HG02678 (cell line): Measurements from ENCODE around the gene SH3PXD2A.

Experiments
- ATAC-seq: cut with Tn5 transposase; IDR thresholded peaks from one replicate; pipeline ENCODE4 v1.9.1; 2021; ENCODE audit warnings: mild to moderate bottlenecking, moderate library complexity; ENCODE audit not compliant: unreplicated experiment

SH3PXD2A gene

GRCh38 chr10:103553743-103554487, 301.5 kb downstream of the SH3PXD2A start:
- ATAC-seq, result no peak

DNA sequence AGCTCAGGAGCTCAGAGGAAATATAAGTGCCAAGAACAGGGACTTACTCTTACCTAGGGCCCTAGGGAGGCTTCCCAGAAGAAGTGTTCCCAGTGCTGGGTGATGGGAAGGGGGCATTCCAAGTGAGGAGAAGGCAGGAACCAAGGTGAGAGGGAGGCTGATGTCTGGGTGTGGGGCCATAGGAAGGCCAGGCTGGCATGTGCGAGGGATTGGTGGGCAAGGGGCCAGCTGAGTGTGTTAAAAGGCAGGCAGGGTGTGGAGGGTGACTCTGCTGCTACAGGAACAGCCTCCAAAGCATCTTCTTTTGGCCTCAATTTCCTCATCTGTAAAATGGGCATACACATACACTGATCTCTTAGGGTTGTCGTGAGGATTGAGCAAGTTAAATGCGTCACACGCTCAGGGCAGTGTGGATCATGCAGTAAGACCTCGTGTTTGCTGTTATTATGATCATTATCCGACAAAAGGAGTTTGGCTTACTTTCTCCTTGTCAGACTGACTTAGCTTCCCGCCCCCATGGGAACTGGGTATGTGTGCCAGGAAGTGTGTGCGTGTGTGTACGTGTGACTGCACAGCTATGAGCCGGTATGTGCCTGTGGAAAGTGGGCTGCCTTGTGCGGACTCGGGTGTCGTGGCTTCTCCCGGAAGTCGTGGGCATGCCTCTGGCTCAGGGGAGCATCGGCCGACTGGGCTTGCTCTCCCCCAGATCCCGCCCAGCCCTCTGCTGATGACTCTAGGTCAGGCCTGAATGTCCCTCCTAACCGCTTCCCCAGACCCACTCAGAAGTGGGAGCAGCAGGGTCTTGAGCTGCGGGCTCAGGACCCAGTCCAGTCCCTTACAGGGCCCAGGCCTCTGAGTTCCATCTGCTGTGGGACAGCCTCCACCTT, 302.3 kb downstream of the SH3PXD2A start:
- no peak for ATAC-seq

DNA sequence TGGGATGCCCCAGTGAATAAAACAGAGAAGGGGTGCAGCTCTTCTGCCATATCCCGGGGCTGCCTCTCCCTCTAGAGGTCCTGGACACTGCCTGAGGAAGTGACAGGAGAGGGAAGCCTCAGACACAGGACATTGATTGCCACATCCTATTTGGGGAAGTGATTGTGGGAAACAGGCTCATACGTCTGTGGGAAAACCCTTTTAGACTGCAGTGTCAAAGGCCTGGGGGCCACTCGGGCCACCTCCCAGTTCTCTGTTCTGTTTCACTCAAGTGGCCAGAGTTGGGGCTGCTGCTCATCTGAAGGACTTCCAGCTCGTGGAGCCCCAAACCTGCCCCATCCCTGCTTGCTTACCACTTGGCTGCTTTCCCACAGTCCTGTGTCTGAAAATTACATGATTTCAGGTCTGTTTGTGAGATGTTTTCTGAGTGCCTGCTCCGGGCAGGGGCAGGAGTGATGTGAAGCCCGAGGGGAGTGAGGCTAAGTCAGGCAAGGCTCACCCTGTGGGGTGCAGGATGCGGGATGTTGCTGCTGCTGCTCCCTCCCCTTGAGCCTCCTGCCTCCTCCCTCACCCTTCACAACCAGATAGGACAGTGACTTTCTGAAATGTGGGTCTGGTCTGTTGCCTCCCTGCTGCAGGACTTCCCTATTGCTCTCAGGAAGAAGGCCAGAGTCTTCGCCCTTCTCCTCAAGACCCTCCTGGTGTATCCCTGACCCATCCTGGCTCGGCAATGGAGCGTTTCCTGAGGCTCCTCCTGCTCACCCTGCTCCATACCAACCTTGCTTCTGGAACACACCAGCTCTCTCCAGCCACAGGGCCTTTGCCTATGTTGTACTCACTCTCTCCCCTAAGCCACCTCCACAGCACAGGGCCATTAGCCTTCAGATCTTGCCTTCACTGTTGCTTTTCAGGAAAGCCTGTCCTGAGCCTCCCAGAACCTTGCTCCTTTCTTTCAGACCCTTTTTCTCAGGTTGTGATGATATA, 303.5 kb downstream of the SH3PXD2A start:
- no peak for ATAC-seq

- no peak for ATAC-seq
Observed at GRCh38 chr10:103550229-103550628, 305.1 kb downstream of the SH3PXD2A start.

DNA sequence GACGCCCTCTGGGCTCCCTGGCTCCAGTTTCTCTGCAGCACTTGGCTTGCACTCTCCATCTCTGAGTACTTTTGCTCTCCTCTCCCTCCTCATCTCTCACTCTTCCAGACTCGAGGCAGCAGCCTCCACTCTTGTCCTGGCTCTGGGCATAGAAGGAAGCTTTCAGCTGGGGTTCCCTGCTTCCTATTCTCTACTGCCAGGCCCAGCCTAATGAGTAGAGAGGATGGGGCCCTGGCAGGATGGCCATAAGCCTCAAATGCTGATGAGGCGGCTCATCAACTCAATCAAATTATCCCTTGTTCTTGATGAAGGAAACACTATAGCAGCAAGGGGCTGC, 306.1 kb downstream of the SH3PXD2A start:
- no peak for ATAC-seq

DNA sequence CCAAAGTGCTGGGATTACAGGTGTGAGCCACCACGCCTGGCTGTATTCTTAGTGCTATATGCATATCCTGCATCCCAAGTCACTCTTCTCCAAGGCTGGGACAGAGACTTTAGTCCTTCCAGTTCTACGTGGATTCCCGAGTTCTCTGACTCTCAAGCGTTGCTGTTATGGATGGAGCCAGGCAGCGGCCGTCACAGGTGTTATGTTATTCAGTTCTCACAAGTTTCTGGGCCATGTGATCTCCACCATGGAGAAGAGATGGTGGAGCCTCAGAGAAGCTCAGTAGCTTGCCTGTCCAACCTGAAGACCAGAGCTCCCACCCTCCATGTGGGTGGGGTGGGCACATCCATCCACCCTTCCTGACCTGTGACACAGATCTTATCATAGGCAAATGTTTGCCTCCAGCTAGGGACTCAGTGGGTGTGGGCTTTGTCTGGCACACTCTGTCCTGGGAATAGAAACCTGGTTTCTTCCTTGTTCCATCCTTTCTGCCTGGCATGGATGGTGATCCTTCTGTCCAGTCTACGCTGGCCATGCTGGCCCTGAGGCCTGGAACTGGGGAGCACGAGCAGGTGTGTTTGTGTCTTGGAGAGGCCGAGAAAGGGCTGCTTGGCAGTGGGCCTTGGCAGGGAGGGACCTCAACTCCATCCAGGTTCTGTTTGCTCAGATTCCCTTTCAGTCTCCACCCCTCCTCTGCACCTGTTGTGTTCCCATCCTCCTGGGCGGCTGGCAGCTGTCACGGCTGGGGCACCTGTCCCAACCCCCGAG, 306.6 kb downstream of the SH3PXD2A start:
- no peak for ATAC-seq

DNA sequence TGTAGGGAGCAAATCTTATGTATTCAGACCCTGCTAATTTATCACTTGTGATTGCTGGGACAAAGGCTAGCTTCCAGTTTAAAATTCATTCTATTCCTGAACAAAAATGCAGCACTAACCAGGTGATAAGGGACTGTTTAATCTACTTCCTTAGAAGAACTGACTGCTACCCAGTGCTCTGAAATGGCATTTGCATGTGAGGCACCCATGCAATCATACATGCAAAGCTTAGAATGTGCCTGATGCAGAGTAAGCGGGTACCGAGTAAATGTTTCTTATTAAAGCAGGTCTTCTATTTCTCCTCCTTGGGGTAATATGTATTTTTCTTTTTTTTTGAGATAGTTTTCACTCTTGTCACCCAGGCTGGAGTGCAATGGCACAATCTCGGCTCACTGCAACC, 307.4 kb downstream of the SH3PXD2A start:
- ATAC-seq, result no peak

- no peak for ATAC-seq
Observed at GRCh38 chr10:103547391-103547946, 307.9 kb downstream of the SH3PXD2A start.

- no peak for ATAC-seq
Observed at GRCh38 chr10:103546401-103546800, 309.0 kb downstream of the SH3PXD2A start.

- no peak for ATAC-seq
Observed at GRCh38 chr10:103545771-103546281, 309.6 kb downstream of the SH3PXD2A start.

DNA sequence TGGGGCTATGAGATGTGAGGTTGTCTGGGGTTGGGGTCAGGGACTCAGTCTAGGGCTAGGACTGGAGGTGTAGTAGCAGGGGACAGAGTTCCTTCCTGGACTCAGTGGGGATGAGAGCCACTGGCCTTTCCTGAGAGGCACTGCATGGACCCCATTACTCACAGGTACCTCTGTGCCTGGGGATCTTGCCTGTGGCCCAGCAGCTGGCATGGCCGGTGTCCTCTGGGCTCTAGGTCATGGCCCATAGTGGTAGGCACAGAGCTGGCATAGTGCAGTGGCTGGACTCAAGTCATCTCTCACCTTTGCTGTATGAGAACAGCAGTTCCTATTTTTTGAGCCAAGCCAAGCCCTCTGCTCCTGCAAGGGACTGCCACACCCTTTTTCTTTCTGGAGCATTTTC, 310.0 kb downstream of the SH3PXD2A start:
- ATAC-seq, result no peak

- ATAC-seq, result no peak
Observed at GRCh38 chr10:103544657-103545310, 310.6 kb downstream of the SH3PXD2A start.
